PC-3 (cell line): ENCODE data around the gene EIF3A. TPM values are rescaled to one million over a fixed set of nuclear protein-coding genes. Genes with fewer than 3 reads are reported as not detected.

ENCODE experiments used
- ATAC-seq: fragments of 200-7000 bp; cut with Tn5 transposase; 2 replicates; pipeline ENCODE4 v1.9.1; 2020; ENCODE audit warnings: mild to moderate bottlenecking, moderate library complexity
- BruUV-seq: library from RNA; stranded (reverse); fragments of 400-500 nt; replicated peaks from 2 replicates; lab custom pipeline; 2021; lab: Mats Ljungman, UMichigan
- CTCF ChIA-PET: fragments of 300-600 bp; sonication (Branson Sonifier 250); formaldehyde crosslinking; loops from one replicate; lab custom pipeline; 2022; ENCODE audit warnings: antibody characterized with exemption; lab: Charles Lee
- POLR2A ChIA-PET: fragments of 300-600 bp; sonication (Branson Sonifier 250); formaldehyde crosslinking; loops from one replicate; lab custom pipeline; 2022; ENCODE audit warnings: antibody characterized with exemption; ENCODE audit not compliant: unreplicated experiment; lab: Charles Lee
- DNase-seq: peaks from one replicate; pipeline ENCODE4 v3.0.0-alpha.2; 2015
- H2AFZ ChIP-seq: fragments of 300-600 bp; sonication (generic); 2 replicates; pipeline ENCODE4 v1.6.0; 2016; ENCODE audit warnings: antibody characterized with exemption, low read length
- H3F3A ChIP-seq: fragments of 300-600 bp; sonication (generic); one replicate; pipeline ENCODE4 v1.6.0; 2017; ENCODE audit warnings: antibody characterized with exemption, low read length, control low read depth, mild to moderate bottlenecking; ENCODE audit not compliant: unreplicated experiment
- H3K27ac ChIP-seq: fragments of 300-600 bp; sonication (generic); 2 replicates; pipeline ENCODE4 v1.5.1; 2016; ENCODE audit warnings: mild to moderate bottlenecking, low read length
- H3K27me3 ChIP-seq: fragments of 300-600 bp; sonication (generic); 2 replicates; pipeline ENCODE4 v1.6.1; 2016; ENCODE audit warnings: low read length, mixed read lengths
- H3K36me3 ChIP-seq: fragments of 300-600 bp; sonication (generic); 2 replicates; pipeline ENCODE4 v1.6.1; 2016; ENCODE audit warnings: low read depth, mixed run types, low read length, mixed read lengths
- H3K4me1 ChIP-seq: fragments of 300-600 bp; sonication (generic); 2 replicates; pipeline ENCODE4 v1.5.1; 2016; ENCODE audit warnings: low read length; ENCODE audit not compliant: insufficient read depth
- H3K4me2 ChIP-seq: fragments of 300-600 bp; sonication (generic); 2 replicates; pipeline ENCODE4 v1.6.0; 2016; ENCODE audit warnings: low read length
- H3K4me3 ChIP-seq: fragments of 300-600 bp; sonication (generic); 2 replicates; pipeline ENCODE4 v1.5.1; 2016; ENCODE audit warnings: mild to moderate bottlenecking, low read length, mixed read lengths
- H3K79me2 ChIP-seq: fragments of 300-600 bp; sonication (generic); 2 replicates; pipeline ENCODE4 v1.6.1; 2017; ENCODE audit warnings: low read length, mixed read lengths
- H3K9ac ChIP-seq: fragments of 300-600 bp; sonication (generic); 2 replicates; pipeline ENCODE4 v1.6.0; 2016; ENCODE audit warnings: mild to moderate bottlenecking, low read length
- H3K9me2 ChIP-seq: fragments of 300-600 bp; sonication (generic); replicated peaks from 2 replicates; pipeline ENCODE4 v1.6.1; 2016; ENCODE audit warnings: mixed run types, low read length, mixed read lengths
- H3K9me3 ChIP-seq: fragments of 300-600 bp; sonication (generic); 2 replicates; pipeline ENCODE4 v1.6.1; 2016; ENCODE audit warnings: low read length, mixed read lengths
- H4K20me1 ChIP-seq: fragments of 300-600 bp; sonication (generic); 2 replicates; pipeline ENCODE4 v1.6.1; 2016; ENCODE audit warnings: low read length, mixed read lengths
- EZH2 ChIP-seq: fragments of 300-600 bp; sonication (generic); IDR thresholded peaks from one replicate; pipeline ENCODE4 v1.6.1; 2017; ENCODE audit warnings: antibody characterized with exemption, mild to moderate bottlenecking, low read length; ENCODE audit not compliant: unreplicated experiment
- EZH2phosphoT487 ChIP-seq: fragments of 300-600 bp; sonication (generic); IDR thresholded peaks from 2 replicates; pipeline ENCODE4 v1.6.1; 2018; ENCODE audit warnings: mild to moderate bottlenecking, antibody characterized with exemption, low read length, borderline replicate concordance
- intact Hi-C: fragments of 100-400 bp; cut with micrococcal nuclease; formaldehyde crosslinking; loops from 2 replicates; pipeline ENCODE4 v1.9.0; 2023
- total RNA-seq: library from RNA; depleted of rRNA; stranded (reverse); fragments of >200 nt; gene quantifications from 2 replicates; pipeline ENCODE4 v1.2.3, GENCODE V29; 2014
- TF ChIP-seq, protein P1 (sequence below): fragments of 300-600 bp; sonication (generic); conservative IDR thresholded peaks from 2 replicates; pipeline ENCODE4 v1.5.1; 2017; ENCODE audit warnings: antibody characterized with exemption, low read depth, mild to moderate bottlenecking, low read length

EIF3A gene
- total RNA-seq, 1 experiment from 2014 or later, result 46.0 TPM

DNA sequence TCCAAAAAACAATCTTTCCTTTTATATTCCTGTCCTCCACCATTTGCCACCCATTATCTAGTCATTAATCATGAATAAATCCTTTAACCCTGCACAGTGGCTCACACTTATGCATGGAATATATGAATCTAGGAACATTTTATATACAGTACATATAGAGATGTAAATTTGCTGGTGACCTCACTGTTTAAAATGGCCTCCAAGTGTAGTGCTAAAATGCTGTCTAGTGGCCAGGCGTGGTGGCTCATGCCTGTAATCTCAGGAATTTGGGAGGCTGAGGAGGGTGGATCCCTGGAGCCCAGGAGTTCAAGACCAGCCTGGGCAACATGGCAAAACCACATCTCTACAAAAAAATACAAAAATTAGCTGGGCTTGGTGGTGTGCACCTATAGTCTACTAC, 41.5 kb downstream of the EIF3A start:
- no peaks in the 10 kb centered on the region for H3K27me3 ChIP-seq
- no peak overlapping the region for H3K4me2 ChIP-seq
- no peak overlapping the region for H2AFZ ChIP-seq
- BruUV-seq, result no TSS peak
- no peaks in the 10 kb centered on the region for H3F3A ChIP-seq
- H3K9ac ChIP-seq, result no peak overlapping the region
- ChIA-PET CTCF (no interaction called here), POLR2A (no interaction called here)
- H3K27ac ChIP-seq, result no peak overlapping the region
- DNase-seq (no peak), ATAC-seq (no peak)
- TF ChIP-seq EZH2phosphoT487 (no peak), EZH2 (no peak)
- TF ChIP-seq, protein P1, sequence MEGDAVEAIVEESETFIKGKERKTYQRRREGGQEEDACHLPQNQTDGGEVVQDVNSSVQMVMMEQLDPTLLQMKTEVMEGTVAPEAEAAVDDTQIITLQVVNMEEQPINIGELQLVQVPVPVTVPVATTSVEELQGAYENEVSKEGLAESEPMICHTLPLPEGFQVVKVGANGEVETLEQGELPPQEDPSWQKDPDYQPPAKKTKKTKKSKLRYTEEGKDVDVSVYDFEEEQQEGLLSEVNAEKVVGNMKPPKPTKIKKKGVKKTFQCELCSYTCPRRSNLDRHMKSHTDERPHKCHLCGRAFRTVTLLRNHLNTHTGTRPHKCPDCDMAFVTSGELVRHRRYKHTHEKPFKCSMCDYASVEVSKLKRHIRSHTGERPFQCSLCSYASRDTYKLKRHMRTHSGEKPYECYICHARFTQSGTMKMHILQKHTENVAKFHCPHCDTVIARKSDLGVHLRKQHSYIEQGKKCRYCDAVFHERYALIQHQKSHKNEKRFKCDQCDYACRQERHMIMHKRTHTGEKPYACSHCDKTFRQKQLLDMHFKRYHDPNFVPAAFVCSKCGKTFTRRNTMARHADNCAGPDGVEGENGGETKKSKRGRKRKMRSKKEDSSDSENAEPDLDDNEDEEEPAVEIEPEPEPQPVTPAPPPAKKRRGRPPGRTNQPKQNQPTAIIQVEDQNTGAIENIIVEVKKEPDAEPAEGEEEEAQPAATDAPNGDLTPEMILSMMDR, result no peak
- H3K9me3 ChIP-seq, result no peaks in the 10 kb centered on the region
- no peaks in the 10 kb centered on the region for H3K9me2 ChIP-seq
- H4K20me1 ChIP-seq, result peaks cover 14% of the 10 kb centered on the region; the same call in 1 of the 2 replicates
- H3K79me2 ChIP-seq, result peaks cover 40% of the 10 kb centered on the region
- peaks cover 53% of the 10 kb centered on the region for H3K36me3 ChIP-seq
- intact Hi-C loops, result no loop called here
- H3K4me1 ChIP-seq, result no peaks in the 10 kb centered on the region
- no peak overlapping the region for H3K4me3 ChIP-seq

DNA sequence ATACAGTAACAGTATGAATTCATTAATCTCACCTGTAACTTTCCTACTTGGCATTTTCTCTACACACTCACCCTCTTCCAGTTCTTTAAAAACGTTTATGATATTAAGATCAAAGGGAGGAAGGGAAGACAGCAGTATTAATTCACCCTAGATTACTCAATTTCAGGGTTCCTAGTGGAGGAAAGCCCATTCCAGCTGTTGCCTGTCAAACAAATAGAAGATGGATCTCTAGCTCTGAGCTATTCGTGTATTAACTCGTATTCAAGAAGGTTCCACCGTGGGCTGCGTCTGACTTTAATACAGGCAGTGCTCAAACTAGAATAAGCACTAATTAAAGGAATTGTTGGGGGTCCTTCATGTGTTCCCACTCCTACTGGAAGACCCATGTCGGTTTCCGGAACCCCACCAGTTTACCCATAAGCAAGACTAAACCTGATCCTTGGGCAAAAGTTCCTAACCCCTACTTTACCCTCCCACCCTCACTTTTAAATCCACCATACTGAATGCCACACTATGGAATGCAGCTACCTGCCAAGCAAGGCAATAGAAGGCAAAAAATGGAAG, 49.0 kb downstream of the EIF3A start:
- no TSS peak for BruUV-seq
- intact Hi-C loops, result loop anchor here (5.0 kb wide), 2 partner anchors 46 to 464 kb away; no protein-coding TSS in a partner anchor
- POLR2A ChIA-PET, result no interaction called here

More for the DNA sequence above, 49.0 kb downstream of the EIF3A start:
- TF ChIP-seq EZH2, result no peak
- TF ChIP-seq, protein P1, result no peak
- TF ChIP-seq EZH2phosphoT487, result no peak
- 0 out of 2 replicates have a peak, but pooled peaks cover 14% of the 10 kb centered on the region for H3K79me2 ChIP-seq
- H4K20me1 ChIP-seq, result peaks cover 21% of the 10 kb centered on the region; the same call in 1 of the 2 replicates
- peaks cover 6% of the 10 kb centered on the region for H3F3A ChIP-seq
- DNase-seq (peak; percentile 3), ATAC-seq (no peak)
- H3K4me3 ChIP-seq, result peak overlapping the region; percentile 65
- no peak overlapping the region for H2AFZ ChIP-seq
- H3K9ac ChIP-seq, result no peak overlapping the region
- H3K9me3 ChIP-seq, result no peaks in the 10 kb centered on the region
- H3K27me3 ChIP-seq, result no peaks in the 10 kb centered on the region
- peaks cover 13% of the 10 kb centered on the region for H3K4me1 ChIP-seq
- CTCF ChIA-PET, result interaction anchor here (0.6 kb wide), 1 partner anchor 72 kb away, joined by 4 read pairs; no protein-coding TSS in a partner anchor
- no peak overlapping the region for H3K27ac ChIP-seq
- peaks cover 10% of the 10 kb centered on the region for H3K36me3 ChIP-seq
- H3K4me2 ChIP-seq, result peak overlapping the region; percentile 86
- H3K9me2 ChIP-seq, result no peaks in the 10 kb centered on the region
